HCT116 (cell line): ENCODE results near the gene AMER3. TPM values are rescaled to one million over a fixed set of nuclear protein-coding genes. Genes with fewer than 3 reads are reported as not detected.

ENCODE experiments used
- ATAC-seq: fragments of 200-7000 bp; cut with Tn5 transposase; 2 replicates; pipeline ENCODE4 v1.9.1; 2020; ENCODE audit warnings: mild to moderate bottlenecking, moderate library complexity
- BruUV-seq: library from RNA; stranded (reverse); fragments of 400-500 nt; replicated peaks from 2 replicates; lab custom pipeline; 2021; lab: Mats Ljungman, UMichigan
- CTCF ChIA-PET: fragments of 300-600 bp; sonication (Branson Sonifier 250); formaldehyde crosslinking; loops from one replicate; lab custom pipeline; 2021; ENCODE audit warnings: antibody characterized with exemption; lab: Charles Lee
- POLR2A ChIA-PET: fragments of 300-600, 350-600 bp; sonication (Branson Sonifier 250); formaldehyde crosslinking; loops from one replicate; lab custom pipeline; 2021; ENCODE audit warnings: antibody characterized with exemption; lab: Charles Lee
- RAD21 ChIA-PET, 2 experiments: fragments of 300-600 bp; sonication (Branson Sonifier 250); formaldehyde crosslinking; loops; one replicate each; lab custom pipeline; 2023; ENCODE audit warnings: low total read pairs in 2 of 2; ENCODE audit not compliant: uncharacterized antibody in 2 of 2, unreplicated experiment in 2 of 2, low non-redundant PET in 1 of 2; lab: Charles Lee
- DNase-seq: peaks from one replicate; pipeline ENCODE4 v3.0.0-alpha.2; 2010; ENCODE audit warnings: low read depth, low spot score
- H2AFZ ChIP-seq: fragments of 200-600 bp; shearing (Covaris generic), sonication (generic); 2 replicates; pipeline ENCODE4 v1.6.1; 2017; ENCODE audit warnings: low read depth, mixed run types, mixed read lengths, antibody characterized with exemption, low read length; ENCODE audit not compliant: poor library complexity, severe bottlenecking
- H3K27ac ChIP-seq: 2 replicates; pipeline ENCODE4 v1.5.1; 2012; ENCODE audit warnings: low read depth, low read length
- H3K27me3 ChIP-seq: fragments of 200-600 bp; sonication (generic); 2 replicates; pipeline ENCODE4 v1.6.1; 2016; ENCODE audit warnings: mixed run types, low read length, mixed read lengths; ENCODE audit not compliant: insufficient read depth
- H3K36me3 ChIP-seq, 2 experiments: fragments of 200-500 bp in 1 of 2; fragments of 200-600 bp in 1 of 2; sonication (Bioruptor generic) in 1 of 2; sonication (generic) in 1 of 2; 2 replicates each; pipeline versions ENCODE4 v1.5.1 to v1.6.1; 2014 to 2016; ENCODE audit warnings: low read length in 2 of 2, inconsistent platforms in 1 of 2, mixed read lengths in 1 of 2, mixed run types in 1 of 2; ENCODE audit not compliant: insufficient read depth in 2 of 2, control insufficient read depth in 1 of 2
- H3K4me1 ChIP-seq, 2 experiments: fragments of 200-600 bp in 1 of 2; sonication (generic) in 1 of 2; 2 replicates each; pipeline versions ENCODE4 v1.5.1 to v1.6.1; 2012 to 2017; ENCODE audit warnings: low read length in 2 of 2, inconsistent platforms in 1 of 2, mild to moderate bottlenecking in 1 of 2, mixed read lengths in 1 of 2, mixed run types in 1 of 2, moderate library complexity in 1 of 2; ENCODE audit not compliant: insufficient read depth in 2 of 2, control insufficient read depth in 1 of 2
- H3K4me2 ChIP-seq: fragments of 200-600 bp; sonication (generic); 2 replicates; pipeline ENCODE4 v1.6.1; 2017; ENCODE audit warnings: mixed run types, low read length, mixed read lengths
- H3K4me3 ChIP-seq, 2 experiments: fragments of 200-600 bp in 1 of 2; sonication (generic) in 1 of 2; replicated peaks in 1 of 2; 2 replicates each; pipeline ENCODE4 v1.5.1; 2011 to 2016; ENCODE audit warnings: low read length in 2 of 2, control low read depth in 1 of 2, low read depth in 1 of 2, mild to moderate bottlenecking in 1 of 2, mixed read lengths in 1 of 2, mixed run types in 1 of 2
- H3K79me2 ChIP-seq: fragments of 200-600 bp; sonication (generic); 2 replicates; pipeline ENCODE4 v1.6.1; 2017; ENCODE audit warnings: mild to moderate bottlenecking, mixed run types, low read length, moderate library complexity, mixed read lengths; ENCODE audit not compliant: insufficient read depth
- H3K9ac ChIP-seq: fragments of 200-600 bp; sonication (generic); 2 replicates; pipeline ENCODE4 v1.6.1; 2016; ENCODE audit warnings: low read length, mixed read lengths
- H3K9me2 ChIP-seq: fragments of 200-600 bp; sonication (generic), shearing (Covaris generic); 2 replicates; pipeline ENCODE4 v1.6.1; 2017; ENCODE audit warnings: mixed run types, mild to moderate bottlenecking, moderate library complexity; ENCODE audit not compliant: insufficient read depth
- H3K9me3 ChIP-seq, 2 experiments: fragments of 200-500 bp in 1 of 2; fragments of 200-600 bp in 1 of 2; sonication (Bioruptor generic) in 1 of 2; sonication (generic) in 1 of 2; 2 replicates each; pipeline ENCODE4 v1.6.1; 2014 to 2017; ENCODE audit warnings: low read length in 2 of 2, mixed read lengths in 2 of 2, inconsistent platforms in 1 of 2, low read depth in 1 of 2, mild to moderate bottlenecking in 1 of 2, mixed run types in 1 of 2, moderate library complexity in 1 of 2; ENCODE audit not compliant: control insufficient read depth in 1 of 2, insufficient read depth in 1 of 2
- H4K20me1 ChIP-seq: fragments of 200-600 bp; sonication (generic), shearing (Covaris generic); 2 replicates; pipeline ENCODE4 v1.6.1; 2017; ENCODE audit warnings: mixed run types, mild to moderate bottlenecking, moderate library complexity; ENCODE audit not compliant: insufficient read depth
- CBX3 ChIP-seq: IDR thresholded peaks from 2 replicates; pipeline ENCODE4 v1.6.1; 2012; ENCODE audit warnings: low read depth
- CEBPB ChIP-seq: IDR thresholded peaks from 2 replicates; pipeline ENCODE4 v1.6.1; 2012; ENCODE audit warnings: low read depth
- ELF1 ChIP-seq: IDR thresholded peaks from 2 replicates; pipeline ENCODE4 v1.6.1; 2012; ENCODE audit warnings: low read depth, borderline replicate concordance
- EZH2 ChIP-seq: fragments of 200-600 bp; sonication (generic); IDR thresholded peaks from 2 replicates; pipeline ENCODE4 v1.6.1; 2017; ENCODE audit warnings: antibody characterized with exemption, mixed run types
- EZH2phosphoT487 ChIP-seq: fragments of 200-600 bp; IDR thresholded peaks from 2 replicates; pipeline ENCODE4 v1.6.1; 2018; ENCODE audit warnings: antibody characterized with exemption, borderline replicate concordance
- MAX ChIP-seq: IDR thresholded peaks from 2 replicates; pipeline ENCODE4 v1.6.1; 2012
- POLR2A ChIP-seq: IDR thresholded peaks from 2 replicates; pipeline ENCODE4 v1.7.0; 2011; ENCODE audit warnings: borderline replicate concordance; ENCODE audit not compliant: insufficient read depth, insufficient read length; ENCODE audit errors: extremely low read depth
- POLR2AphosphoS5 ChIP-seq: IDR thresholded peaks from 2 replicates; pipeline ENCODE4 v1.6.1; 2011; ENCODE audit warnings: mild to moderate bottlenecking, low read depth, low read length, moderate library complexity
- RAD21 ChIP-seq: IDR thresholded peaks from 2 replicates; pipeline ENCODE4 v1.6.1; 2012; ENCODE audit warnings: low read depth, mild to moderate bottlenecking
- SIN3A ChIP-seq: IDR thresholded peaks from 2 replicates; pipeline ENCODE4 v1.6.1; 2012; ENCODE audit warnings: low read depth
- SP1 ChIP-seq: IDR thresholded peaks from 2 replicates; pipeline ENCODE4 v1.6.1; 2012; ENCODE audit warnings: low read depth
- SRF ChIP-seq: IDR thresholded peaks from 2 replicates; pipeline ENCODE4 v1.6.1; 2012; ENCODE audit warnings: low read depth
- YY1 ChIP-seq: IDR thresholded peaks from 2 replicates; pipeline ENCODE4 v1.6.1; 2011; ENCODE audit warnings: low read length, low read depth, moderate library complexity, mild to moderate bottlenecking; ENCODE audit not compliant: insufficient replicate concordance; ENCODE audit errors: extremely low read depth
- ZFX ChIP-seq: fragments of 450-650 bp; IDR thresholded peaks from 2 replicates; pipeline ENCODE4 v1.6.1; 2017
- ZNF274 ChIP-seq: fragments of 200-500 bp; sonication (Bioruptor generic); IDR thresholded peaks from 2 replicates; pipeline ENCODE4 v1.6.1; 2014; ENCODE audit warnings: mild to moderate bottlenecking, low read depth, low read length, inconsistent platforms
- intact Hi-C: fragments of 100-400 bp; cut with micrococcal nuclease; formaldehyde crosslinking; loops from 2 replicates; pipeline ENCODE4 v1.10.0; 2022
- total RNA-seq: library from RNA; stranded (reverse); gene quantifications from one replicate; pipeline ENCODE4 v1.2.1, GENCODE V29; 2021; ENCODE audit not compliant: unreplicated experiment
- TF ChIP-seq, protein P1 (sequence below): IDR thresholded peaks from 2 replicates; pipeline ENCODE4 v1.6.1; 2012; ENCODE audit warnings: low read depth

AMER3 gene
- total RNA-seq, 1 experiment from 2014 or later = not detected

DNA sequence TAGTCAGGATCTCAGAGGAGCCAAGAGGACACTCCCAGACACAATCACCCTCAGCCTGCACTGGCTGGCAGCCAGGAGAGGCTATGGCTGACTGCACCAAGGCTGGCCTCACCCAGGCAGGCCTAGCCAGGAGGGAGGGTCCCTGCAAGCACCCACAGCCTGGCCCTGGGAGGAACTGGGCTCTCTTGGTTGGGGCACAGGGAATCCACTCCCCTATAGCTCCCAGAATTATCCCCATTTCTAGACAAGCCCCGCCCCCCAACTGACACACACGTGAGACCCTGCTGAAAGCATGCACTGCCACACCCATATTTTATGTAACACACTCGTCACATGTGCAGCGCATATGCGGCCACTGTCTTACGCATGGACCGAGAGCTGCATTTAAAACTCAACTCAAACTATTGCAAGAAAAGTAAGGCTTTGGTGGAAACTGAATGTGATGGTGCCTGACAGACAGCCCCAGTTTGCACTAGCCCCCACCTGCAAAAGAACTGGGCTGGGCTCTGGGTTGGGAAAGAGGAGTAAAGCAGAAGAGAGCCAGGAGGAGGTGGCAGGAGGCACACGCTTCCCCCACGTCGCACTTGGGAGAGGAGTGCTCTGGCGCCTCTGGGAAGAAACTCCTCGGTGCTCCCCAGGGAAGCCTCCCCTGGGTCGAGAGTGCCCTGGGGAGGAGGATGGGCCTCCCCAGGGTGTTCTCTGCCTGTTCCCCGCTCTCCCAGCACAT, 52.5 kb downstream of the AMER3 start (continued):
- TF ChIP-seq, protein P1, sequence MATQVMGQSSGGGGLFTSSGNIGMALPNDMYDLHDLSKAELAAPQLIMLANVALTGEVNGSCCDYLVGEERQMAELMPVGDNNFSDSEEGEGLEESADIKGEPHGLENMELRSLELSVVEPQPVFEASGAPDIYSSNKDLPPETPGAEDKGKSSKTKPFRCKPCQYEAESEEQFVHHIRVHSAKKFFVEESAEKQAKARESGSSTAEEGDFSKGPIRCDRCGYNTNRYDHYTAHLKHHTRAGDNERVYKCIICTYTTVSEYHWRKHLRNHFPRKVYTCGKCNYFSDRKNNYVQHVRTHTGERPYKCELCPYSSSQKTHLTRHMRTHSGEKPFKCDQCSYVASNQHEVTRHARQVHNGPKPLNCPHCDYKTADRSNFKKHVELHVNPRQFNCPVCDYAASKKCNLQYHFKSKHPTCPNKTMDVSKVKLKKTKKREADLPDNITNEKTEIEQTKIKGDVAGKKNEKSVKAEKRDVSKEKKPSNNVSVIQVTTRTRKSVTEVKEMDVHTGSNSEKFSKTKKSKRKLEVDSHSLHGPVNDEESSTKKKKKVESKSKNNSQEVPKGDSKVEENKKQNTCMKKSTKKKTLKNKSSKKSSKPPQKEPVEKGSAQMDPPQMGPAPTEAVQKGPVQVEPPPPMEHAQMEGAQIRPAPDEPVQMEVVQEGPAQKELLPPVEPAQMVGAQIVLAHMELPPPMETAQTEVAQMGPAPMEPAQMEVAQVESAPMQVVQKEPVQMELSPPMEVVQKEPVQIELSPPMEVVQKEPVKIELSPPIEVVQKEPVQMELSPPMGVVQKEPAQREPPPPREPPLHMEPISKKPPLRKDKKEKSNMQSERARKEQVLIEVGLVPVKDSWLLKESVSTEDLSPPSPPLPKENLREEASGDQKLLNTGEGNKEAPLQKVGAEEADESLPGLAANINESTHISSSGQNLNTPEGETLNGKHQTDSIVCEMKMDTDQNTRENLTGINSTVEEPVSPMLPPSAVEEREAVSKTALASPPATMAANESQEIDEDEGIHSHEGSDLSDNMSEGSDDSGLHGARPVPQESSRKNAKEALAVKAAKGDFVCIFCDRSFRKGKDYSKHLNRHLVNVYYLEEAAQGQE = no peak
- TF ChIP-seq SP1 = no peak
- no peak for TF ChIP-seq POLR2A
- no peak for TF ChIP-seq YY1
- TF ChIP-seq ELF1 = no peak
- TF ChIP-seq EZH2 = no peak
- no peak for TF ChIP-seq POLR2AphosphoS5

DNA sequence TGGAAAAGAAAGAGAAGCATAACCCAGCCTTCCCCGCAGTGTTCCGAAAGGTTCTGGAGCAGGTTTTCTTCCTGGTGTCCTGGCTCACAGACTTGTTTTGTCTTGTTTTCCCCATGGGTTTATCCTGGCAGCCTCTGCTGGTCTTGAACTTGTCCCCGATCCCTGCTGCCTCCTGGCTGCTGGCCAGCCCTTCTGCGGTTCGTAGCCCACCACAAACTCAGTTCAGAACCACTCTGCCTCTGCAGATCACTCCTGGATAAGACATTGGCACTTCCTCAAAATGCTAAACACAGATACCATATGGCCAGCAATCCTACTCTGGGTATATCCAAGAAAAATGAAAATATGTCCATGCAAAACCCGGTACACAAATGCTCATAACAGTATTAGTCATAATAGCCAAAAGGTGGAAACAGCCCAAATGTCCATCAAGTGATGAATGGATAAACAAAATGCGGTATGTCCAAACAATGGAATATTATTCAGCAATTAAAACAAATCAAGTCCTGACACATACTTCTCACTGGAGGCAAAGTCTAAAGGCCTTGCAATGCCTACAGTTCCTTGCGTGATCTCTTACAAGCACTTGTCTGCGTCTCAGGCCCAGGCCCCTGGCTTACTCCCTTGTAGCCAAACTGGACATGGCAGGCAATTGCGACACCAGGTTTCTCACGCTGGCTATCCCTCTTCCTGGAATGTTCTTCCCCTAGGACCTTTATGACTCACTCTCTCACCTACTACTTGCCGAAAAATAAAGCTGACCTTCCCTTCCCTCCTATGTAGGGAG, 53.3 kb downstream of the AMER3 start:
- no peaks in the 10 kb centered on the region for H3K9me3 ChIP-seq
- ChIA-PET POLR2A (no interaction called here), CTCF (interaction anchor here (0.9 to 1.0 kb wide), 2 partner anchors 10 to 11 kb away, joined by 3 to 5 read pairs; no protein-coding TSS in a partner anchor), RAD21 (no interaction called here)
- no TSS peak for BruUV-seq
- H2AFZ ChIP-seq = peak overlapping the region; percentile 58
- H4K20me1 ChIP-seq = no peaks in the 10 kb centered on the region
- H3K4me3 ChIP-seq = no peak overlapping the region
- DNase-seq (peak; percentile 46), ATAC-seq (peak; percentile 82)
- no peaks in the 10 kb centered on the region for H3K79me2 ChIP-seq
- intact Hi-C loops = no loop called here
- peak overlapping the region; percentile 46 for H3K4me2 ChIP-seq
- H3K27me3 ChIP-seq = no peaks in the 10 kb centered on the region
- no peaks in the 10 kb centered on the region for H3K36me3 ChIP-seq
- peaks cover 11 to 22% of the 10 kb centered on the region in 2 experiments; a peak in 3 of 4 replicates for H3K4me1 ChIP-seq
- no peak overlapping the region for H3K27ac ChIP-seq
- no peaks in the 10 kb centered on the region for H3K9me2 ChIP-seq
- H3K9ac ChIP-seq = no peak overlapping the region
- TF ChIP-seq SRF (0 out of 2 replicates have a peak, but pooled peaks have one; percentile 22), POLR2A (no peak), YY1 (peak; percentile 52), ZFX (no peak), MAX (peak; percentile 44; the same call in 1 of the 2 replicates), SP1 (peak; percentile 69), ZNF274 (no peak), EZH2 (no peak), SIN3A (no peak), CEBPB (peak; percentile 99), RAD21 (no peak), CBX3 (peak; percentile 89), EZH2phosphoT487 (no peak), POLR2AphosphoS5 (peak; percentile 43; the same call in 1 of the 2 replicates)
- TF ChIP-seq, protein P1 = no peak
